Endothelial cell of umbilical vein (primary cell): Measurements from ENCODE around the gene IGSF11.

Source experiments
- CTCF ChIP-seq, 2 donors: IDR thresholded peaks; 1 replicate in 1 of 2; 2 replicates in 1 of 2; pipeline ENCODE4 v1.5.1; 2011; ENCODE audit warnings: low read length in 2 of 2, mild to moderate bottlenecking in 2 of 2, moderate library complexity in 2 of 2, control low read depth in 1 of 2, inconsistent platforms in 1 of 2, low read depth in 1 of 2; ENCODE audit not compliant: insufficient read depth in 1 of 2; ENCODE audit errors: extremely low read depth in 1 of 2
- EZH2 ChIP-seq: IDR thresholded peaks from 2 replicates; pipeline ENCODE4 v1.6.1; 2012; ENCODE audit warnings: borderline replicate concordance, low read depth, mild to moderate bottlenecking, moderate library complexity, low read length, inconsistent platforms; ENCODE audit not compliant: severe bottlenecking
- FOS ChIP-seq: IDR thresholded peaks from 2 replicates; pipeline ENCODE4 v1.6.1; 2011; ENCODE audit warnings: mild to moderate bottlenecking, low read length, moderate library complexity, borderline replicate concordance; ENCODE audit not compliant: insufficient read depth
- MAX ChIP-seq: IDR thresholded peaks from 2 replicates; pipeline ENCODE4 v1.6.1; 2011; ENCODE audit not compliant: insufficient read depth, insufficient read length
- POLR2A ChIP-seq: IDR thresholded peaks from 2 replicates; pipeline ENCODE4 v1.6.1; 2012; ENCODE audit warnings: low read depth, mild to moderate bottlenecking, control low read depth, low read length

- no peak for TF ChIP-seq POLR2A
- no peak for TF ChIP-seq CTCF (IDR thresholded peaks at IDR 0.05; ENCODE audit: extremely low read depth in 1 of 2, insufficient read depth in 1 of 2, low read depth in 1 of 2, low read length in 2 of 2)
- TF ChIP-seq MAX, result no peak
- no peak for TF ChIP-seq EZH2
- no peak for TF ChIP-seq FOS
These were observed 9.4 kb downstream of the IGSF11 start for GRCh38 chr3:119025171-119025795.
